Type B pancreatic cell (in vitro differentiated cells): ENCODE results near the gene SRSF5. TPM values are rescaled to one million over a fixed set of nuclear protein-coding genes. Genes with fewer than 3 reads are reported as not detected.

ENCODE experiments used
- DNase-seq: peaks from one replicate; pipeline ENCODE4 v3.0.0; 2021; ENCODE audit warnings: mixed read lengths; ENCODE audit not compliant: unreplicated experiment; ENCODE audit errors: extremely low spot score
- H3K27ac Mint-ChIP-seq: 2 replicates; pipeline ENCODE4 v1.8.0; 2021; ENCODE audit warnings: mild to moderate bottlenecking, mixed read lengths
- H3K27me3 Mint-ChIP-seq: 2 replicates; pipeline ENCODE4 v1.8.0; 2021; ENCODE audit warnings: mixed read lengths
- H3K36me3 Mint-ChIP-seq: 2 replicates; pipeline ENCODE4 v1.8.0; 2021; ENCODE audit warnings: mixed read lengths
- H3K4me1 Mint-ChIP-seq: one replicate; pipeline ENCODE4 v1.8.0; 2021; ENCODE audit warnings: mixed read lengths; ENCODE audit not compliant: unreplicated experiment
- H3K4me3 Mint-ChIP-seq: 2 replicates; pipeline ENCODE4 v1.8.0; 2021; ENCODE audit warnings: mild to moderate bottlenecking, mixed read lengths
- H3K9me3 Mint-ChIP-seq: 2 replicates; pipeline ENCODE4 v1.8.0; 2021; ENCODE audit warnings: mixed read lengths
- total RNA-seq: library from RNA; stranded (reverse); gene quantifications from 2 replicates; pipeline ENCODE4 v1.2.1, GENCODE V29; 2021; ENCODE audit warnings: low replicate concordance
- TF ChIP-seq, protein P1 (sequence below): fragments of 200-600 bp; sonication (generic); conservative IDR thresholded peaks from 2 replicates; pipeline ENCODE4 v1.5.0; 2021; ENCODE audit warnings: antibody characterized with exemption, mild to moderate bottlenecking

Gene SRSF5
- total RNA-seq, 1 donor from 2014 or later: 388 TPM

DNA sequence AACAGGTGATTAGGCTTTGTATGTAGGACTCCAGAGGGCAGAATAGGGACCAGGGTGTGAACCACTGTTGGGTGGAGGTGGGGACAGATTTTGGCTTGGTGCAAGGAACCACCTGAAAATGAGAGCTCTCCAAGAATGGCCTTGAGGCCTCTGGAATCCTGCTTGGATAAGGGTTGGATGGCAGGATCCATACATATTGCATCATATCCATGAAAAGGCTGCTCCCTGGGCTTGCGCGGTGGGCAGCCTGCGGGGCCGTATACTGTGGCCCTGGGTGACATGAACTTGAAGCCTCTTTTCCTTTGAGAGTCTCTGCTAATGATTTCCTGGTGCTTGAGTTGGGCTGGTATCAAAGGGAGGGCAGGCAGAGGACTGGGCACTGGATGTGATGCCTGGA, 31.4 kb downstream of the SRSF5 start:
- H3K27ac Mint-ChIP-seq: no peak overlapping the region
- H3K4me1 Mint-ChIP-seq: no peaks in the 10 kb centered on the region
- DNase-seq: no peak
- no peaks in the 10 kb centered on the region for H3K36me3 Mint-ChIP-seq
- no peaks in the 10 kb centered on the region for H3K27me3 Mint-ChIP-seq
- H3K9me3 Mint-ChIP-seq: peaks cover 5% of the 10 kb centered on the region
- TF ChIP-seq, protein P1, sequence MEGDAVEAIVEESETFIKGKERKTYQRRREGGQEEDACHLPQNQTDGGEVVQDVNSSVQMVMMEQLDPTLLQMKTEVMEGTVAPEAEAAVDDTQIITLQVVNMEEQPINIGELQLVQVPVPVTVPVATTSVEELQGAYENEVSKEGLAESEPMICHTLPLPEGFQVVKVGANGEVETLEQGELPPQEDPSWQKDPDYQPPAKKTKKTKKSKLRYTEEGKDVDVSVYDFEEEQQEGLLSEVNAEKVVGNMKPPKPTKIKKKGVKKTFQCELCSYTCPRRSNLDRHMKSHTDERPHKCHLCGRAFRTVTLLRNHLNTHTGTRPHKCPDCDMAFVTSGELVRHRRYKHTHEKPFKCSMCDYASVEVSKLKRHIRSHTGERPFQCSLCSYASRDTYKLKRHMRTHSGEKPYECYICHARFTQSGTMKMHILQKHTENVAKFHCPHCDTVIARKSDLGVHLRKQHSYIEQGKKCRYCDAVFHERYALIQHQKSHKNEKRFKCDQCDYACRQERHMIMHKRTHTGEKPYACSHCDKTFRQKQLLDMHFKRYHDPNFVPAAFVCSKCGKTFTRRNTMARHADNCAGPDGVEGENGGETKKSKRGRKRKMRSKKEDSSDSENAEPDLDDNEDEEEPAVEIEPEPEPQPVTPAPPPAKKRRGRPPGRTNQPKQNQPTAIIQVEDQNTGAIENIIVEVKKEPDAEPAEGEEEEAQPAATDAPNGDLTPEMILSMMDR: no peak
- H3K4me3 Mint-ChIP-seq: no peak overlapping the region

DNA sequence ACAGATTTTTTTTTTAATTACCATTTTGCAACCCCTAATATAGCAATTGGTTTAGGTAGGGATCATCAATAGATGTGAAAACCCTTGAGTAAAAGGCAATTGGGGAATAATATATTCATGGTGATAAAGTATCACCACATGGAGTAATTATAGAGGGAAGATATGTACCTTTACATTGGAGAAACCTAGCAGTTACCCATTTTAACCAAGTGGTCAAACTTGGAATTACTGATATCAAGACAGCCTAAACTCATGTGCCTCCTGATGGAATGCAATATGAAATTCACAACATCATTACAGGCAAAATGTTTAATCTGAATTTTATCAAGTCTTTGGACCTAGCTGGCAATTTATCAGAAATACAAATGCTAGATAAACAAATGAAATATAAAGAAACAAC, 36.8 kb downstream of the SRSF5 start:
- TF ChIP-seq, protein P1: peak; percentile 58
- H3K9me3 Mint-ChIP-seq: peaks cover 5% of the 10 kb centered on the region
- no peaks in the 10 kb centered on the region for H3K36me3 Mint-ChIP-seq
- no peak overlapping the region for H3K27ac Mint-ChIP-seq
- H3K27me3 Mint-ChIP-seq: no peaks in the 10 kb centered on the region
- no peak overlapping the region for H3K4me3 Mint-ChIP-seq
- H3K4me1 Mint-ChIP-seq: peaks cover 1% of the 10 kb centered on the region
- no peak for DNase-seq

DNA sequence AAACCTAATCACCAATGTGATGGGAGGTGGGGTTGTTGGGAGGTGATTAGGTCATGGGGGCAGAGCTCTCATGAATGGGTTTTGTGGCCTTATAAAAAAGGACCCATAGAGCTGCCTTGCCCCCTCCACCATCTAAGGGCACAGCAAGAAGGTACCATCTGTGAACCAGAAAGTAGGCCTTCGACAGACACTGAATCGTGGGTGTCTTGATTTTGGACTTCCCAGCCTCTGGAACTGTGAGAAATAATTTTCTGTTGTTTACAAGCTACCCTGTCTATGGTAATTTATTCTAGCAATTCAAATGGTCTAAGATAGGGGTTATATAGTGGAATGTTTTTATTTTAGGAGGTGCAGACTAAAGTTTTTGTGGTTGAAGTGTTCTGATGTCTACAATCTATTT, 38.0 kb downstream of the SRSF5 start:
- peaks cover 5% of the 10 kb centered on the region for H3K9me3 Mint-ChIP-seq
- H3K36me3 Mint-ChIP-seq: no peaks in the 10 kb centered on the region
- no peaks in the 10 kb centered on the region for H3K27me3 Mint-ChIP-seq
- no peak overlapping the region for H3K4me3 Mint-ChIP-seq
- no peak for DNase-seq
- H3K4me1 Mint-ChIP-seq: peaks cover 8% of the 10 kb centered on the region
- TF ChIP-seq, protein P1: no peak
- H3K27ac Mint-ChIP-seq: no peak overlapping the region

DNA sequence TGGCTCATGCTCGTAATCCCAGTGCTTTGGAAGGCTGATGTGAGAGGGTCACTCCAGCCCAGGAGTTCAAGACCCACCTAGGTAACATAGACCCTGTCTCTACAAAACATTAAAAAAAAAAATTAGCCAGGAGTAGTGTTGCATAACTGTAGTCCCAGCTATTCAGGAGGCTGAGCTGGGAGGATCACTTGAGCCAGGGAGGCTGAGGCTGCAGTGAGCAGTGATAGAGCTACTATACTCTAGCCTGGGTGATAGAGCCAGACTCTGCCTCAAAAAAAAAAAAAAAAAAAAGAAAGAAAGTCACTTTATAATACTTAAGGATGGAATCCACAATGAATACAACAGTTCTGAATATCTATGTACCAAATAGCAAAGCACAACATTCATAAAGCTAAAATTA, 40.2 kb downstream of the SRSF5 start:
- Mint-ChIP-seq H3K9me3 (no peaks in the 10 kb centered on the region), H3K4me3 (no peak overlapping the region), H3K36me3 (no peaks in the 10 kb centered on the region), H3K4me1 (peaks cover 8% of the 10 kb centered on the region), H3K27ac (no peak overlapping the region), H3K27me3 (no peaks in the 10 kb centered on the region)
- TF ChIP-seq, protein P1: no peak
- DNase-seq: no peak

DNA sequence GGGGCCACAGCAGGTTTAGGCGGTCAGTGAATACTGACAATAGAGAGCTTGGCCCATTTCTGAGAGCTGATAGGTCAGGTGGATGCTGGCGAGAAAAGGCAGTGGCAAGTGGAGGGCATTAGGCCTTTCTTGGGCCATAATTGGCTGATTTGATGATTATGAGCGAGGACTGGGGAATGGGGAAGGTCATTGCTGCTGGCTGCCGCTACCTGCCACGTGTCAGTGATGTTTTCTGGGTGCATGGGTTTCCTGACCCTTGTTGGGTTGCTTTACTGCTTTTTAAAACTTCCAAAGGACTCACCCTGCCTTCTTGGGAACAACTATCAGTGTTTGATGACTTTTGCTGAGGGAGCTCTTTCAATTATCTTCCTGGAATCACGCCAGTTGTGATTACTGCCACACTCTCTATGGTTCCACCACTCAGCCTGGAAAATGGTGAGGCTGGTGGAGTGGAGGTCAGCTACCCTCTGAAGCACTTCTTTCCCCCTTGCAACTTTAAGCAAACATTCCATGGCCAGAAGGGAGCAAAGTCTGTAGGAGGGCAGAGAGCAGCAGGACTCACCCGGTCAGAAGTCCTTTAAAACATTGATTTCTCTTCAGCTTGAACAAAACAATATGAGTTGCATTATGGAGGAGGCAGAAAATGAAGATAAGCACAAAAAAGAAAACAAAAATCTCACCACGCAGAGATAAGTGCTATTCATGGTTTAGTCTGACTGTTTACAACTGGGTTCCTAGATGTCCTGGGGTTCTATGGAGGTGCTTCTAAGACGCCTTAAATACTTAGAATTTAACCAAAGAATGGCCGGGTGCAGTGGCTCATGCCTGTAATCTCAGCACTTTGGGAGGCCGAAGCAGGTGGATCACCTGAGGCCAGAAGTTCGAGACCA, 42.2 kb downstream of the SRSF5 start:
- Mint-ChIP-seq H3K27ac (peak overlapping the region; percentile 42), H3K4me3 (no peak overlapping the region), H3K4me1 (peaks cover 8% of the 10 kb centered on the region), H3K27me3 (no peaks in the 10 kb centered on the region), H3K36me3 (no peaks in the 10 kb centered on the region), H3K9me3 (no peaks in the 10 kb centered on the region)
- TF ChIP-seq, protein P1: no peak
- DNase-seq: no peak
